HG02678 (cell line): ENCODE measurements around the gene MFAP3L.

Experiments
- ATAC-seq: cut with Tn5 transposase; IDR thresholded peaks from one replicate; pipeline ENCODE4 v1.9.1; 2021; ENCODE audit warnings: mild to moderate bottlenecking, moderate library complexity; ENCODE audit not compliant: unreplicated experiment

The MFAP3L gene

DNA sequence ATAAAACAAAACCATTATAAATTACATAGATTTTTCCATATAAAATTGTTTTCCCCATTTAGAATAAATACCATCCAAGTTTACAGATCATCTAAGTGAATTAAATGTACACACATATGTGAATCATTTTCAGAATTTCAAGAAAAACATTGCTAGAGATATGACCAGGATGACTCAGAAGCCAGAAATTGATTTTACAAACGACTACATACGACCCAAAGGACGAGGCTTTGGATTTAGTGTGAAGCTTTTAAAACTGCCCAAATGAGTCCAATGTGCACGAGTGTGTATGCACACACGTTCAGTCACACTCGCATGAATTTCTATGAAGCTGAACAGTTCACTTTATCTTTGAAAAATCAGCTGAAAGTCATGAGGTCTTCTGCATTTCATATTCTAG, 37.9 kb downstream of the MFAP3L start:
- ATAC-seq = no peak

DNA sequence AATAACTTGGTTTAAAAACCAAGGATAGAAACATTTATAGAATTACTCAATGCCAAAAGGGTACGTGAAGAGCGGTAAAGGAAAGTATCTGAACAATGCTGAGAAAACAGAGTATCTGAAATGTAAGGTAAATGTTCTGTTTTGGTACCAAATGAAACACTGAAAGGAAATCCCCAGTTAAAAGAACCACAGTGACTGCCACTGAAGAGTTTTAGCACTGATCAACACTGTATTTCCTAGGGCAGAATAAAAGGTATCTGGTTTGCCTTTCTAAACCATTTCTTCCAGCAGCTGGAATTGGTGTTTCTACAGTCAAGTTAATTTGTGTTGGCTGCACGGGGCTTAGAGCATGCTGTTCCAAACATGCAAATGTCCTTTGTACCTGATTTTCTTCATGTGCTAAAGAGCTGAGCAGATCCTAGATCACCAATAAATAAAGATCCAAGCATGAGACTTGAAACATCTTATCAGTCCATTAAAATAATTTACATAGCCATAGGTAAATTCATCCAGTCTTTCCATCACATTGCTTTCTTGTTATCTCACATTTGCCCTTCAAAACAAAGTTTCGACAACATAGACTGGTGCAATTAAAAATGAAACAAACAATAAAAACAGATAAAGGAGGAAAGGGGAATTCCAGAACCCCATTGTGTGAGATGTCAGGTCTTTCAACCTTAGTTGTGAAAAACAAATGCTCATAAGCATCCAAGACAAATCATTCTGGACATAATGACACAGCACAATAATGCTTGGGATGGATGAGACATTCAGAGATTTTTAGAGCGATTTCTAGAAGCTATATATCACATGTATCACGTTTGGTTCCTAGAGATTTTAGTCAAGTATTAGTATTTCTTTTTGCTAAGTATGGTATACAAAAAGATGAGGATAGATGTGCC, 38.6 kb downstream of the MFAP3L start:
- no peak for ATAC-seq

DNA sequence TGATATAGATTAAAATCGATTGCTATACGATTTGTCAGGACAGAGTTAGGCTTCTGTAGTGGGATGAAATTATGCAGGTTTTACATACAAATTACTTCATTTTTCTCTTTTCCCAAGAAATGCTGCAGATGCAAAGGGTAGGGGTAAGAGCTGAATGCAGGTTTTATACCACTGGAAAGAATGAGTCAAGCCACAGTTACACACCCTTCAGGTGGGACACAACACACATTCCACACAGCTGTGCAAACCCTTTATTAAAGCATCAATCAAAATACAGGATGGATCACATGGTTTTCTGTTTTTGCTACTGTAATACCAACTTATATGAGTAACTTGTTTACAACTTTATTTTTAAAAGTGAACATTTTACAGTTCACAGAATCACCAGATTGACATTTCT, 39.8 kb downstream of the MFAP3L start:
- no peak for ATAC-seq

DNA sequence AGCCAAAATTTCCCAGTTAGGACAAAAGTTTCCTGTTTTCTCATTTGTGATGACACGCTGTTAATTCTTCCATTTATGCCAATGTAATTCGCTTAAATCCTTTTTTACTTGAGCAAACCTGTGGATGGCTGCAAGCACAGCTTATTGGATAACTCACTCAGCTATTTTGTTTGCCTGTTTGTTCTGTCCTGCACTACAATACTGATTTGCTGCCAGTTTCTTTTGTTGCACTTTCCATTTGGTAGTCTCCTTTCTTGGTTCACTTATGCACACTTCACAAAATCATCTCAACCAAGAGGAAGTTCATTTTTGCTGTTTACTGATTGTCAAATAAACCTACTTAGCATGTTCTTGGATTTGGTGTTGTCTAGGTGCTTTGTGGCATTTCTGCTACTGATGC, 40.3 kb downstream of the MFAP3L start:
- ATAC-seq = no peak

DNA sequence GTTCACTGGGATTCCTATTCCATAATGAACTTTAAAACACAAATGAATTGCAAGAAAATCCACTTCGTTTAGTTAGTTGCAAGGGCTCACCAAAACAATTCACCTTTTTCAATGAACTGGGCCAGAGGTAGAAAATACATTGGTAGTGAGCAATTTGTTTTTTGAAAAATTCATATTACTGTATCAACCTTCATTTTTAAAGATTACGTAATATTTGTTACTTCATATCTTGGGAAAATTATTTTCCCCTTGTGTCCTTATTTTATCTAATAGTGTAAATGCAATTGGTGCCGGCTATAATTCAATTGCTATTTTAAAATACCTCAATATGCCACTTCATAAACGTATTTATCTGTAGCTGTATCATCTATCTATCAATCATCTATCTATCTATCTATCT, 41.5 kb downstream of the MFAP3L start:
- no peak for ATAC-seq

DNA sequence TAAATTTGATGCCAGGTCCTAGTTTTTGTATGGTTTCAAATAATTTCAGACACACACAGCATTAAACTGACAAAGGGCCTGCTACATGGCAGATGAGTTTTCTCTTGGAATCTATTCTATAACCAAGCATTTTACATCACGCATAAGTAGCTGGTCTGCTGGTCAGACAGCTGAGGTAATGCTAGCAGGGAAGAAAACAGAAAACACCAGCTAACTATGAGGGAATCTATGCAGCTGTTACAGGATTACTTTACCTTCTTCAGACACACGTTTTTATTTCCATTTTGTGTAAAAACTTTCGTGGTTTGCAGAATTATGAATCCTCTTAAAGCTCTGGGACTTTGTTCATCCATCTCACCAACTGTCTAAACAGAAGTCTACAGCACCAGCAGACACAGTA, 42.0 kb downstream of the MFAP3L start:
- ATAC-seq = no peak

DNA sequence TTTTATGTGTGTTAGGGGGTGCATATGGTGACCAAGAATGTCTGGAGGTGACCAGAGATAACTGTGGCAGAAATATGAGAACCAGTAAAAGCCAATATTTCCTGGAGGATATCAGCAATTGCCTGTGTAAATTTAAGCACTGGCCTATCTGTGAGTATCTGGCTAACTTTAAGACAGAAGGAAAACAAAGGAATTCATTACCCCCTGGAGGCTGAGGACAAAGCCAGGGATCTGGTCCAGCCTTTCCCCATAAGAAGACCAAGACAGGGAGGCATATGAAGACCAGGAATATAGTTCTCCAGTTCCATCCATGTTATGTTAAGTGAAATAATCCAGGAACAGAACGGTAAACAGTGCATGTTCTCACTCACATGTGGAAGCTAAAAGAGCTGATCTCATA, 49.2 kb downstream of the MFAP3L start:
- no peak for ATAC-seq

DNA sequence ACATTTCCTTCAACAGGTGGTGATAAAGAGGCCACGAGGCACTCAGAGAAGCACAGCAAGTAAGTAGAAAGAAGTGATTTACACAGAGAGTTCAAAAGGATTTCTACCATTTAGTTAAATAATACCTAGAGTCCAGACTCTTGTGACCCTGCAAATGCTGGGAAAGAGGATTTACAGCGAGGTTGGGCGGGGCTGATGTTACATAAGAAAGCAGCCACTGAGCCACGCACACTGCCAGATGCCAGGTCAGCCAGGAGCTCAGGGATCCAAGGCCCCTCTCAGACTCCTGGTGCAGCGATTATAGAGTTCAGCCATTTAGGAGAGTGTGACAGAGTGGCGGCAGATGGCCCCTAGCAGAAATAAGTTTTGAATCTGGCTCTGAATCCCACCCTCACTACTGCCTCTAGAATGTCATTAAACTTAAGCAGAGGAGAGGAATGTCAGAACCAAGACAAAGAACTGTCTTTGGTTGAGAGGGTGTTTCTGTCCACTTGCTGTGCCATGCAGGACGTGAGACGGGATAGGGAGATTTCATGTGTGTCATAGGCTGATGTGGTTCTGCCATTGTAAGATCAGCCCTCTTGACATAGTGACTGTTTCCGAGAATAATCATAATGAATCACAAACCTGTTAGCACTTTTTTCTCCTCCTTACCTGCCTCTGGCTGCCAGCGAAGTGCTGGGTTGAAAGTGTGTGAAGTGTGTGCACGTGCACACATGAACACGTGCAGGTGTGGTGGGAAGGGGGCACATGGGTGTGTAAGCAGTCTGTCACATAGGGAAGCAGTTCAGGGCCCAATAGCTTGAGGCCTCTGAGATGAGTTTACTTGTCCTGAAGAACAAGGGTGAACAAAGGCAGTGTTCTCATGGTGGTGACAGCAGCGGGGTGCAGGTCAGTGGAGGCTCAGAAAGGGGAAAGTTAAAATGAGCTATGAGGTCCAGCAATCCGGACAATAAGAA, 50.1 kb downstream of the MFAP3L start:
- ATAC-seq = no peak

DNA sequence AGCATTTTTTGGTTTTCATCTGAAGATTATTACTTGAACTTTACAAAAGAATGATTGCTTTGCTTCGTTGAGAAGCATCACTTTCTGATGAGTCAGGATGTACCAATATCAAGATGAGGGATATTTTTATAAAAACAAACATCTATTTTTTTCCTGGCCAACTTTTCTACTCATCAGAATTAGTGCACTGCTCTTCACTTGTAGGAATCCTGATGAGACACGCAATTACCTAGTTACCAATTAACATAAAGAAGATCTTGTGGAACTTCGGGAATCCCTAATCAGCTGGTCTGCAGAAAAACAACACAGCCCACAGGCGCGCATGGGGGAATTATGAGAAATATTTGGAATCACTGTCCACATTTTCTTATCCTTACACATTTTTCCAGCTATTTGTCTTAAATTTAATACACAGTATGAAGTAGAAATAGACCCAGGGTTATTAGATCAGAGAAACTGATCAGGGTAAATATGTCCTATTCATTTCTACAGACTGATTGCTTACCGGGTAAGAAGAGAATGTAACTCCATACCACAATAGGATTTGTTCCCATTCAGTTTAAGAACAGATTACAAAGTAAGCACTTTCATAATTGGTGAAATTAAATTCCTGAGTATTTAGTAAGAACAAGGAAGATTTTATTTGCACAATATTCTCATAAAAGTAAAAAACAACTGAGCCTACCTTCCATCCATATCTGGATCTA, 50.9 kb downstream of the MFAP3L start:
- ATAC-seq = no peak

DNA sequence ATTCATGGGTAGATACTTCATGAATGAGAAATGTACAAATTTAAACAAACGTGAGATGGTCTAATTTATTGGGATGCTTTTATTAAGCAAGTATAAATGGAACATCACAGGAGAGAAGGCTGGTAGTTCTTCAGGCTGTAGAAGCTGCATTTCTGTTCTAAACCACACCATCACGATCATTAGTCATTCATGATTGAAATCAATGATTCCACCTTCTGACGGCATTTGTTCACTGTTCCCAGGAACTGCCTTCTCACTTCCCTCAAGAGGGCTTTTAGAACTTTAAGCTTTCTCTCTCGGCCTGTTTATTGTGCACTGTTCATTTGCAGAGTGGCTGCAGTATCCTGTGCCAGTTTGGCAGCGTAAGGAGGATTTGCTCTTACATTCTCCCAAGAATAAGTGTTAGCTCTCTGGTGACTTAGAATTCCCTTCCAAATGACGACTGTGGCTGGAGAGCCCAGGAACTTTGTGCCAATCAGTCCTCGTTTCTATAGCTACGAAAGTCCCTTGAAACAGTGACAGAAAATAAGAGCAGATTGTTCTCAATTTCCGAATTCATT, 54.7 kb downstream of the MFAP3L start:
- no peak for ATAC-seq

DNA sequence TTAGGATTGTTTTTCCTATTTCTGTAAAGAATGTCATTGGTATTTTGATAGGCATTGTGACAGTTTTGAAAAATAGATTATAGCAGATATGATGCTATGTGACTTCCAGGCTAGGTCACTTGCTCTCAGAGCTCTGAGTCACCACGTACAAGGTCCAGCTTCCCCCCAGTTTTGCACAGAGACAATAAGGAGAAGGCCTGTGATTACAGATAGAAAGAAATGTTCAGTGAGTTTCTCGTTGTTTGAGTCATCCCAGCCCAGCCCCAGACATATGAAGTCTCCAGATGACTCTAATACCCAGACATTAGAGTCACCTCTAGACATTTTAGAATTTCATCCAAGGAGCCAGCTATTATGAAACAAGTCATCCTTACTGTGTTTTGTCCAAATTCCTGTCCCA, 57.2 kb downstream of the MFAP3L start:
- no peak for ATAC-seq

DNA sequence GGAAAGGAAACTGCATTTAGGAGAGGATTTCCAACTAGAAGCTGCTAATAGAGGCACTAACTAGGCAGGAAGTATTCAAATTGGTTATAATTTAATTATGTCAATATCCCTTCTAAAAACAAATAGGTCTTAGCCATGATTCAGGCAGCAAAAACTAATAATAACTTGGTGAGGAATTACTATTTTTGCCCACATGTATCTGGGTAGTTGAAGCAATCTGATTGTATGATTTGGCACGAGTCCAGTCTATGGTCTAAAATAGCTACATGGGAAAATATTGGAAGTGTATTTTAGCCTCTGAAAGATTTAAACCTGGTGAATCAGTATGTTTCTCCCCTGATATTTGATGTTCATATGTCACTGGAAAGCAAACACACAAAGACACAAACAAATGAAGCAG, 62.2 kb downstream of the MFAP3L start:
- no peak for ATAC-seq

DNA sequence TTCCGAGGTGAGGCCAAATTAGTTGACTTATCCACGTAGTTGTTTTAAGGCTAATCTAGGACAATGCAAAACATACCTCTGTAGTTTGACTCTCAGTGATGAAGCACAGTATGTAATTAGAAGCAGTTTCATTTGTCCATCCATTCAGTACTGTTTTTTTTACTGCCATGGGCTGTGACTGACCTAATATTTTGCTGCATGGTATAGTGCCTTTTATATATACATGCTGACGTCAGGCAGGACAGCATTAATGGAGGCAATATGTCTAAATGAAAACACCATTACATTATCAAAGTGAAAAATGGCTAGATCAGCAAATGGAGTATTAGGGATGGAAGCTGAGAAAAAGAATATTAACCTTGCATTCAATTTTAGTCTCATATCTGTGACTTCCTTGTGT, 66.9 kb downstream of the MFAP3L start:
- ATAC-seq = no peak

DNA sequence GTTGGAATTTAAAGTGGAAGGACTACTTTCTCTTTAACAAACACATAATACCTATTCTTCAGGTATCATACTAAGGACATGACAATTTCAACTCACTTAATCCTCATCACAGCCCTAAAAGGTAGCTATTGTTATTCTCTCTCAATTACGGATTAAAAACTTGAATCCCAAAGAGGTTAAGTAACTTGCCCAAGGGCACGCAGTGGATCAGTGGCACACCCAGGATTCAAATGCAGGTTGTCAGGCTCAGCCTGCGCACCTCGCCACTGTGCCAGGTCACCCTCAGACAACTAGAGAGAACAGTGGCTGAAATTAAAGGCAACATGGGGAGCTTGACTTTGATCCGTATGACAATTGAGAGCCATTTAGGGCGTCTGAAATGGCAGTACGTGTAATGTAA, 67.6 kb downstream of the MFAP3L start:
- ATAC-seq = no peak

DNA sequence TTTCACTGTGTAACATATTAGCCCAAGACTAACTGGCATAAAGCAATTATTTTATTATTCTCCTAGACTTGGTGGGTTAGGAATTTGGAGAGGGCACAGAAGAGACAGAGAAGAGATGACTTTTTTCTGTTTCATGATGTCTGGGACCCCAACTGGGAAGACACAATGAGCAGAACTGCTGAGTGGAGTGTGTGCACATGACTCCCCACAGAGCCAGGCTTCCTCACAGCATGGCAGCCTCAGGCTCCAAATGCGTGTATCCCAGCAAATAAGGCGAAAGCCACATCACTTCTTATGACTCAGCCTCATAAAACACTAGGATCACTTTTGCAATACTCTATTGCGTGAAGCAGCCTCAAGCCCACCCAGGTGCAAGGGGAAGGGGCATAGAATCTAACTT, 68.4 kb downstream of the MFAP3L start:
- ATAC-seq = no peak

DNA sequence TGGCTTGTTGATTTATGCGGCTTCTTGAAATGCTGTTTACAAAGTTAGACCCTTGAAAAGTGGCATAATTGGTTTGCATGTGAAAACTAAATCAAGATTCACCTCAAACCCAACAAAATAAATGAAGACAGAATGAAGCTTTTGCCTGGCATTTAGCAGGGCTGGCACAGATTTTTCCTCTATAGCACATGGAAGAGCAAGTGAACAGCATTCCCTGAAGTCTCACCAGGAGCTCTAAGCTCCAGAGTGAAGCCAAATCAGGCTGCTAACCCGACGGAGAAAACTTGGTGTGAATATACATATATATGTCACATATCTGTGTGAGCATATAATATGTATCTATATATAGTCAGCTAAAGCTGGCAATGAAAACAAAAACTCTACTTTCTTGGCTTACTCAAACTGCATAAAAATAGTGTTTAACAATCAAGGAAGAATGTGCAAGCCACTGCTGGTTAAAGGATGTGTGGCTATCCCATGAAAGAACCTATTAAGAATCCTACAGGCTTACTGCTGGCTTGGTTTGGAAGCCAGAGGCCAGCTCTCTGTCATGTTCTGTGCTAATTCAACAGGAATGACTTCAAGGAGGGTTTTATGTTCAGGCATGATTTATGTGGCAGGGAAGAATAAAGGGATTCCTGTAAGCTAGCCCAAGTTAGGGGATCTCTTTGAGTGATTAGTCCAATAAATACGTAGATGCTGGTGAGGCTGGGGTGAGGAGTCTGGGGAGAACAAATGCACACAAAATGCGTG, 69.9 kb downstream of the MFAP3L start:
- ATAC-seq = no peak

DNA sequence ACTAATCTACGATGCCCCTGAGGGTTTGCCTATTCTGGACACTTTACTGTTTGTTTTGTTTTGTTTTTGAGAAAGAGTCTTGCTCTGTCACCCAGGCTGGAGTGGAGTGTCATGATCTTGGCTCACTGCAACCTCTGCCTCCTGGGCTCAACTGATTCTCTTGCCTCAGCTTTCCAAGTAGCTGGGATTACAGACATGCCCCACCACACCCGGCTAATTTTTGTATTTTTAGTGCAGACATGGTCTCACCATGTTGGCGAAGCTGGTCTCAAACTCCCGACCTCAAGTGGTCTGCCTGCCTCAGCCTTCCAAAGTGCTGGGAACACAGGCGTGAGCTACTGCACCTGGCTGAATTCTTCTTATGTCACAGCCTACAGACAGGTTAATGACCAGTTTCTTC, 70.7 kb downstream of the MFAP3L start:
- ATAC-seq = no peak

DNA sequence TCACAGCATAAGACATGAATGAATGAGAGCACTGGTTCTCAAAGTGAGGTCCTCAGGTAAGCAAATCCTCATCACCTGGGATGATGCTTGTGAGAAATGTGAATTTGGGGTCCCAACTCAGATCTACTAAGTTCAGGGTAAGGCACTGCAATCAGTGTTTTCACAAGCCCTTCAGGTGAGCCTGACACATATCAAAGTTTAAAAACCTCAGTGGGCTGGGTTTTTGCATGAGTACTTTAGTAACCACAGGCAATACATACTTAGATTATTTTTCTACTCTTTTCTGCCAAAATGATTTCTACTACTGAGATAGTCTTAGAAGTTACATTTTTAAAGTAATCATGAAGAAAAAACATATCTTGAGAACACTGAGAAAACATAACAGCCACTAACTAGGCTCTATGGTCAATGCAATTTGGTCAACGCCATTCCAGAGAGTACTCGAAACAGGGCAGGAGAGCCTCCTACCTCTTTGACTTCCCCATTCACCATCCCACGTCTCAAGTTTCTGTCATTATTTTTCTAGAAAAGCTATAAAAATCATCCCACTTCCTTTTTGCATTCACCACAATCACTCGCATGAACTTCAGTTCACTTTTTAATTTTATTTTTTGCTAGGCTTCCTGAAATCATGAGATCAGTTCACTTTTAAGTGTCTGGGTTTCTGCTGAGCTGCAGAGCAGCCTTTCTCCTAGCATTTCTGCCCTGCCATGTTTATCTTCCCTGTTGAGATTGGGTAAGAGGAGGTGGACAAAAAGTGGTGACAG, 73.8 kb downstream of the MFAP3L start:
- peak; percentile 56 for ATAC-seq

DNA sequence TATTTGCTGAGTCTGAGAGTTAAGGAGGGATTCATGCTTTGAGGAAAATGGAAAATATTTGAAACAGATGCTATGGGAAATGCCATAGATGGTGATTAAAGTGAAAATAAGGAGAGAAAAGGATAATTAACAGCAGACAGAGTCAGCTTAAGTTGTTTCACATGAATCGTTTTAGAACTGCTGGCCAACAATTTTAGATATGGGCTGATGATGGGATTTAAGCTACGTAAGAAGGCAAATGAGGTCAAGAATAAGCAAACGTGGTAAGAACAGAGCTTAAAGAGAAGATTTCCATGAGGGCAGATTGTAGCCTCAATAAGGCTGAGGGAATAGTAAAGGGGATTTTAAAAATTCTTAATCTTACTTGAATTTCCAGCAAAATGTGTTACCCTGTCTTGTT, 77.9 kb downstream of the MFAP3L start:
- no peak for ATAC-seq

DNA sequence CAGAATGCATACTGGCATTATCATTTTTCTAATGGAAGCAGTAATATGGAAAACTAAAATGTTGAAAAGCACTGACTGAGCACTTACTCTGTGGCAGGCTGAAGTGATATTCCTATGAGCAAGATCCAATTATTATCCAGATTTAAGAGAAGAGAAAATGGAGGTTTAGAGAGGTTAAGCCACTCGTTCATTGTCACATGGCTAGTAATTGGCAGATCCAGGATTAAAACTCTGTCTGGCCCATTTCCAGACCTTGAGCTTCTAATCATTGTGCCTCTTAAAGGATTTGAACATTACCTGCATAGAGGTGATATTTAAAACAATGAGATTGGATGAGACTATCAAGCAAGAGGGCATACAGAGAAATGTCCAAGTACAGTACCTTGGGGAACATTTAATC, 80.6 kb downstream of the MFAP3L start:
- ATAC-seq = no peak
